ENCODE data around the gene ASB18. TPM values are rescaled to one million over a fixed set of nuclear protein-coding genes. Genes with fewer than 3 reads are reported as not detected.

ASB18 gene
- total and polyA plus RNA-seq, 2 of the 13 experiments (the other 11 are each of a cell fraction or from before 2014, with no cell fraction given) = not detected

GRCh38 chr2:236302555-236302954 lies 38.3 kb upstream of the ASB18 start:
- CTCF ChIA-PET (ENCODE audit: low intra/inter-chr PET ratio, low total read pairs) = no interaction called here
- peaks cover 0 to 58% of the 10 kb centered on the region in 2 experiments; a peak in 4 of 5 replicates for H3K27me3 ChIP-seq (ENCODE audit: control insufficient read depth in 1 of 2, insufficient read depth in 2 of 2, low read length in 2 of 2)
- ATAC-seq = no peak
- H4K20me1 ChIP-seq (ENCODE audit: insufficient read depth, low read length) = no peaks in the 10 kb centered on the region
- intact Hi-C loops (cut with micrococcal nuclease; ENCODE audit: unreplicated experiment) = no loop called here
- FAIRE-seq = no peak
- TF ChIP-seq ZNF280D (CRISPR knock-in tag; IDR thresholded peaks at IDR 0.05) (no peak), MXD4 (CRISPR knock-in tag; IDR thresholded peaks at IDR 0.05) (no peak), ZNF160 (CRISPR knock-in tag; IDR thresholded peaks at IDR 0.05) (no peak), BCL6 (CRISPR knock-in tag; IDR thresholded peaks at IDR 0.05) (no peak), CEBPG (CRISPR knock-in tag; IDR thresholded peaks at IDR 0.05) (no peak), TBL1XR1 (IDR thresholded peaks at IDR 0.05; ENCODE audit: borderline replicate concordance, low read length, partially characterized antibody) (no peak), FOXK2 (IDR thresholded peaks at IDR 0.05) (no peak), ONECUT2 (CRISPR knock-in tag; IDR thresholded peaks at IDR 0.05) (no peak), CREM (IDR thresholded peaks at IDR 0.05) (no peak), CREM (CRISPR knock-in tag; IDR thresholded peaks at IDR 0.05) (no peak), PLRG1 (conservative IDR thresholded peaks at IDR 0.05) (no peak), ZBTB25 (CRISPR knock-in tag; IDR thresholded peaks at IDR 0.05) (no peak), ATF4 (CRISPR knock-in tag; IDR thresholded peaks at IDR 0.05) (no peak), ZNF652 (CRISPR knock-in tag; IDR thresholded peaks at IDR 0.05; ENCODE audit: borderline replicate concordance, low read depth) (no peak)
- no TSS peak for BruUV-seq (replicated peaks)
- 25% methylated on average over 6 of the region's 6 CpGs for WGBS (ENCODE audit: low lambda C conversion rate)
- no peaks in the 10 kb centered on the region for H3K79me2 ChIP-seq (ENCODE audit: insufficient read depth, low read length)
- H3K4me1 ChIP-seq (ENCODE audit: insufficient read depth, low read length) = no peaks in the 10 kb centered on the region
- in situ Hi-C loops (cut with HindIII; ENCODE audit: extremely low pct_ligation_motif_present, low pct_unique_long_range_greater_than_20kb) = no loop called here
- H3K36me3 ChIP-seq (replicated peaks in 1 of 2; ENCODE audit: control insufficient read depth in 1 of 2, insufficient read depth in 2 of 2, low read length in 2 of 2) = no peaks in the 10 kb centered on the region
- no peak overlapping the region for H3K4me2 ChIP-seq (ENCODE audit: low read depth, low read length)
- no peak overlapping the region for H2AFZ ChIP-seq (ENCODE audit: low read length)
- H3K27ac ChIP-seq (ENCODE audit: extremely low read length, insufficient read depth, low read length) = no peak overlapping the region
- H3K9me3 ChIP-seq (ENCODE audit: low read length) = no peaks in the 10 kb centered on the region
- no peak overlapping the region for H3K9ac ChIP-seq (ENCODE audit: insufficient read depth, low read depth, low read length)
- DNase-seq (ENCODE audit: low spot score) = no peak
- POLR2A ChIA-PET = no interaction called here
- no peak overlapping the region for H3K4me3 ChIP-seq (replicated peaks in 1 of 3; ENCODE audit: insufficient read depth in 1 of 3, low read depth in 2 of 3, low read length in 3 of 3)
